B cell (primary cell): ENCODE measurements around the gene WBP2. TPM values are rescaled to one million over a fixed set of nuclear protein-coding genes. Genes with fewer than 3 reads are reported as not detected.
A peak's percentile ranks its signal among the peaks of the same experiment; 100 is the strongest.
"Not testable (repeated sequence)": the region's sequence is repeated elsewhere in the genome, so short reads cannot be mapped to it uniquely, and the experiment has no call there.

Source experiments
- ATAC-seq: fragments of 200-7000 bp; cut with Tn5 transposase; one replicate; pipeline ENCODE4 v1.10.0; 2021; ENCODE audit warnings: low read depth, mild to moderate bottlenecking, moderate number of reproducible peaks, moderate library complexity
- CTCF ChIA-PET: fragments of 350-600 bp; sonication (Branson Sonifier 250); formaldehyde crosslinking; loops from one replicate; lab custom pipeline; 2021; ENCODE audit warnings: antibody characterized with exemption, inconsistent platforms; lab: Charles Lee
- POLR2A ChIA-PET: fragments of 350-600 bp; sonication (Branson Sonifier 250); formaldehyde crosslinking; loops from one replicate; lab custom pipeline; 2021; ENCODE audit warnings: antibody characterized with exemption; lab: Charles Lee
- DNase-seq: peaks from one replicate; pipeline ENCODE4 v3.0.0; 2013
- H2AFZ ChIP-seq: 2 replicates; pipeline ENCODE4 v1.6.1; 2012; ENCODE audit warnings: mild to moderate bottlenecking, low read depth, low read length; ENCODE audit not compliant: insufficient read depth, poor library complexity, severe bottlenecking
- H3K27ac ChIP-seq, 2 donors: 1 replicate in 1 of 2; 2 replicates in 1 of 2; pipeline ENCODE4 v1.5.1; 2012 to 2013; ENCODE audit warnings: low read length in 2 of 2, mild to moderate bottlenecking in 2 of 2, moderate library complexity in 1 of 2
- H3K27me3 ChIP-seq, 4 experiments: fragments of 200-600 bp in 1 of 4; sonication (generic) in 1 of 4; replicated peaks in 1 of 4; 1 replicate in 2 of 4; 2 replicates in 2 of 4; pipeline versions ENCODE4 v1.6.1 to v1.7.0; 2013 to 2016; ENCODE audit warnings: low read length in 3 of 4, mild to moderate bottlenecking in 2 of 4, mixed read lengths in 1 of 4, moderate library complexity in 1 of 4; ENCODE audit not compliant: insufficient read depth in 4 of 4, control insufficient read depth in 3 of 4; ENCODE audit errors: control extremely low read depth in 1 of 4
- H3K36me3 ChIP-seq, 2 experiments: replicated peaks in 1 of 2; 1 replicate in 1 of 2; 2 replicates in 1 of 2; pipeline versions ENCODE4 v1.6.1 to v1.7.1; 2013; ENCODE audit warnings: low read length in 1 of 2; ENCODE audit not compliant: insufficient read depth in 2 of 2, control insufficient read depth in 1 of 2; ENCODE audit errors: control extremely low read depth in 1 of 2, extremely low read depth in 1 of 2
- H3K4me1 ChIP-seq, 2 donors: fragments of 200-600 bp in 1 of 2; sonication (generic) in 1 of 2; 1 replicate in 1 of 2; 2 replicates in 1 of 2; pipeline versions ENCODE4 v1.5.1 to v1.6.1; 2013 to 2017; ENCODE audit warnings: low read length in 2 of 2; ENCODE audit not compliant: control insufficient read depth in 2 of 2, insufficient read depth in 2 of 2
- H3K4me2 ChIP-seq: replicated peaks from 2 replicates; pipeline ENCODE3; 2012; ENCODE audit warnings: mild to moderate bottlenecking, low read depth, low read length; ENCODE audit not compliant: poor library complexity, severe bottlenecking
- H3K4me3 ChIP-seq, 5 experiments: fragments of 200-600 bp in 1 of 5; sonication (generic) in 1 of 5; 1 replicate in 3 of 5; 2 replicates in 2 of 5; pipeline versions ENCODE4 v1.5.1 to v1.7.0; 2011 to 2016; ENCODE audit warnings: low read length in 4 of 5, mild to moderate bottlenecking in 4 of 5, low read depth in 2 of 5, control low read depth in 1 of 5, moderate library complexity in 1 of 5; ENCODE audit not compliant: insufficient read depth in 1 of 5; ENCODE audit errors: control extremely low read depth in 1 of 5, extremely low read depth in 1 of 5
- H3K79me2 ChIP-seq: fragments of 200-600 bp; sonication (generic); one replicate; pipeline ENCODE4 v1.6.0; 2016; ENCODE audit warnings: low read length; ENCODE audit not compliant: control insufficient read depth, insufficient read depth
- H3K9ac ChIP-seq: fragments of 200-600 bp; sonication (generic); 2 replicates; pipeline ENCODE4 v1.6.1; 2017; ENCODE audit warnings: mild to moderate bottlenecking, low read length, moderate library complexity
- H3K9me3 ChIP-seq, 3 donors: one replicate each; pipeline versions ENCODE4 v1.6.1 to v1.7.1; 2013; ENCODE audit warnings: low read length in 2 of 3; ENCODE audit not compliant: control insufficient read depth in 2 of 3, insufficient read depth in 1 of 3; ENCODE audit errors: control extremely low read depth in 1 of 3
- H4K20me1 ChIP-seq: 2 replicates; pipeline ENCODE4 v1.6.0; 2012; ENCODE audit warnings: mild to moderate bottlenecking, low read length; ENCODE audit not compliant: insufficient read depth, control insufficient read depth, poor library complexity, severe bottlenecking
- H3K27ac Mint-ChIP-seq: one replicate; pipeline ENCODE4 v1.8.0; 2021; ENCODE audit warnings: mixed read lengths
- H3K27me3 Mint-ChIP-seq: one replicate; pipeline ENCODE4 v1.8.0; 2021; ENCODE audit warnings: mixed read lengths
- H3K4me1 Mint-ChIP-seq: one replicate; pipeline ENCODE4 v1.8.0; 2021; ENCODE audit warnings: mixed read lengths
- H3K4me3 Mint-ChIP-seq: one replicate; pipeline ENCODE4 v1.8.0; 2021; ENCODE audit warnings: mixed read lengths
- H3K9me3 Mint-ChIP-seq: one replicate; pipeline ENCODE4 v1.8.0; 2022; ENCODE audit warnings: mixed read lengths; ENCODE audit not compliant: insufficient read depth
- CTCF ChIP-seq: fragments of 200-600 bp; IDR thresholded peaks from one replicate; pipeline ENCODE4 v1.8.0; 2022; ENCODE audit warnings: antibody characterized with exemption, mild to moderate bottlenecking
- EZH2 ChIP-seq: IDR thresholded peaks from 2 replicates; pipeline ENCODE4 v1.6.1; 2012; ENCODE audit warnings: borderline replicate concordance, low read depth, mild to moderate bottlenecking, moderate library complexity, low read length; ENCODE audit not compliant: insufficient read depth, poor library complexity, severe bottlenecking
- WGBS: methylation state at CpG from one replicate; pipeline ENCODE4 v1.1.5; 2013; ENCODE audit warnings: missing lambda C conversion rate; ENCODE audit not compliant: insufficient coverage; 5-methylcytosine and 5-hydroxymethylcytosine counted together
- intact Hi-C: fragments of 100-400 bp; cut with micrococcal nuclease; formaldehyde crosslinking; loops from one replicate; pipeline ENCODE4 v1.10.0; 2022
- polyA plus RNA-seq: library from polyadenylated mRNA; depleted of rRNA; stranded (reverse); fragments of >200 nt; gene quantifications from 2 replicates; pipeline ENCODE4 v1.2.3, GENCODE V29; 2012
- total RNA-seq, 2 donors: library from RNA; stranded (reverse); fragments of 120-200 nt in 1 of 2; gene quantifications; 1 replicate in 1 of 2; 2 replicates in 1 of 2; pipeline versions ENCODE4 v1.2.3 to v1.2.4, GENCODE V29; 2013 to 2022

Gene WBP2
- total and polyA plus RNA-seq, 2 donors (not counting 1 experiment from before 2014, with no cell fraction given): 88.6 to 140 TPM

- not testable (repeated sequence) for H3K36me3 ChIP-seq, H3K9me3 ChIP-seq, H3K4me3 ChIP-seq, H3K27me3 ChIP-seq, H3K79me2 ChIP-seq, H4K20me1 ChIP-seq, H3K27me3 Mint-ChIP-seq, H3K9me3 Mint-ChIP-seq, DNase-seq
- intact Hi-C loops: loop anchor here (1.0 kb wide), 2 partner anchors 10 to 11 kb away; partner anchors contain the start of gene WBP2
- Histone ChIP-seq H3K27ac (peak overlapping the region; percentile 78 to 82), H2AFZ (peak overlapping the region; percentile 56), H3K4me2 (peak overlapping the region; percentile 48), H3K9ac (peak overlapping the region; percentile 3), H3K4me1 (peaks cover 13 to 19% of the 10 kb centered on the region in 2 donors)
- ChIA-PET CTCF (interaction anchor here (0.8 to 3.3 kb wide), 7 partner anchors 10 to 140 kb away, joined by 3 to 13 read pairs (median 3); partner anchors contain the start of genes TRIM65 and WBP2), POLR2A (interaction anchor here (0.6 to 1.6 kb wide), 5 partner anchors 10 to 130 kb away, joined by 3 to 12 read pairs (median 5); partner anchors contain the start of gene WBP2)
- peak; percentile 11 for ATAC-seq
- 86% methylated on average over 2 of the region's 4 CpGs for WGBS
- Mint-ChIP-seq H3K4me1 (peaks cover 22% of the 10 kb centered on the region), H3K4me3 (peak overlapping the region; percentile 64), H3K27ac (peak overlapping the region; percentile 93)
Observed at GRCh38 chr17:75864887-75865286, 9.8 kb upstream of the WBP2 start.

- TF ChIP-seq EZH2 (no peak), CTCF (no peak)
- Histone ChIP-seq H3K4me3 (no peak overlapping the region), H3K4me1 (peaks cover 15 to 23% of the 10 kb centered on the region in 2 donors), H3K27me3 (no peaks in the 10 kb centered on the region), H3K9me3 (no peaks in the 10 kb centered on the region), H3K27ac (peak overlapping the region; percentile 78 to 82), H3K4me2 (peak overlapping the region; percentile 48), H3K36me3 (no peaks in the 10 kb centered on the region), H3K9ac (peak overlapping the region; percentile 3), H2AFZ (peak overlapping the region; percentile 56), H4K20me1 (no peaks in the 10 kb centered on the region), H3K79me2 (no peaks in the 10 kb centered on the region)
- Mint-ChIP-seq H3K27ac (peak overlapping the region; percentile 93), H3K4me3 (peak overlapping the region; percentile 64), H3K4me1 (peaks cover 23% of the 10 kb centered on the region), H3K9me3 (no peaks in the 10 kb centered on the region), H3K27me3 (no peaks in the 10 kb centered on the region)
- intact Hi-C loops: loop anchor here (1.0 kb wide), 2 partner anchors 9 to 12 kb away; partner anchors contain the start of gene WBP2
- WGBS: 4% methylated on average over 4 of the region's 8 CpGs
- ChIA-PET CTCF (interaction anchor here (0.8 to 3.3 kb wide), 7 partner anchors 9 to 141 kb away, joined by 3 to 13 read pairs (median 3); partner anchors contain the start of genes TRIM65 and WBP2), POLR2A (interaction anchor here (0.6 to 1.6 kb wide), 5 partner anchors 9 to 130 kb away, joined by 3 to 12 read pairs (median 5); partner anchors contain the start of genes UNK and WBP2)
- DNase-seq: peak; percentile 88
- peak; percentile 88 for ATAC-seq
Observed at GRCh38 chr17:75864448-75864871, 9.3 kb upstream of the WBP2 start.
